H9 (cell line): ENCODE data around the gene TMEM51. TPM values are rescaled to one million over a fixed set of nuclear protein-coding genes. Genes with fewer than 3 reads are reported as not detected.

ENCODE experiments used
- DNase-seq: peaks from one replicate; pipeline ENCODE4 v3.0.0-alpha.2; 2017
- H2AFZ ChIP-seq: one replicate; pipeline ENCODE4 v1.6.1; 2013; ENCODE audit warnings: mild to moderate bottlenecking, low read length, control low read depth, moderate library complexity
- H2AK5ac ChIP-seq: 2 replicates; pipeline ENCODE4 v1.6.1; 2013; ENCODE audit warnings: low read length, control low read depth, mixed read lengths; ENCODE audit not compliant: insufficient read length
- H2BK120ac ChIP-seq: one replicate; pipeline ENCODE4 v1.6.1; 2013; ENCODE audit warnings: low read depth, mild to moderate bottlenecking, low read length, control low read depth, inconsistent platforms; ENCODE audit not compliant: poor library complexity, severe bottlenecking
- H2BK12ac ChIP-seq: 2 replicates; pipeline ENCODE4 v1.6.1; 2013; ENCODE audit warnings: low read length, control low read depth, mixed read lengths, low read depth; ENCODE audit not compliant: insufficient read length
- H2BK15ac ChIP-seq: 2 replicates; pipeline ENCODE4 v1.6.1; 2013; ENCODE audit warnings: low read depth, low read length, control low read depth
- H2BK20ac ChIP-seq: one replicate; pipeline ENCODE4 v1.6.1; 2013; ENCODE audit warnings: low read depth, mild to moderate bottlenecking, low read length, control low read depth, inconsistent platforms; ENCODE audit not compliant: poor library complexity, severe bottlenecking
- H2BK5ac ChIP-seq: 2 replicates; pipeline ENCODE4 v1.6.1; 2013; ENCODE audit warnings: low read length, control low read depth, mixed read lengths; ENCODE audit not compliant: insufficient read length
- H3K14ac ChIP-seq: 2 replicates; pipeline ENCODE4 v1.6.1; 2013; ENCODE audit warnings: low read length, control low read depth; ENCODE audit not compliant: insufficient read depth
- H3K18ac ChIP-seq: 2 replicates; pipeline ENCODE4 v1.6.1; 2013; ENCODE audit warnings: low read depth, mild to moderate bottlenecking, mixed read lengths, low read length, control low read depth; ENCODE audit not compliant: insufficient read length
- H3K23ac ChIP-seq: 2 replicates; pipeline ENCODE4 v1.6.1; 2013; ENCODE audit warnings: low read length, control low read depth, mixed read lengths, low read depth; ENCODE audit not compliant: insufficient read length
- H3K23me2 ChIP-seq: 2 replicates; pipeline ENCODE4 v1.6.1; 2013; ENCODE audit warnings: low read depth, mild to moderate bottlenecking, mixed read lengths, low read length, control low read depth; ENCODE audit not compliant: insufficient read length, poor library complexity, severe bottlenecking
- H3K27ac ChIP-seq: 2 replicates; pipeline ENCODE4 v1.5.1; 2013; ENCODE audit warnings: low read length, control low read depth, mixed read lengths, low read depth; ENCODE audit not compliant: insufficient read length
- H3K27me3 ChIP-seq: 2 replicates; pipeline ENCODE4 v1.6.1; 2013; ENCODE audit warnings: low read length, control low read depth, inconsistent platforms; ENCODE audit not compliant: insufficient read depth
- H3K4ac ChIP-seq: 2 replicates; pipeline ENCODE4 v1.6.1; 2013; ENCODE audit warnings: low read depth, mild to moderate bottlenecking, control low read depth, inconsistent platforms, low read length, moderate library complexity
- H3K4me1 ChIP-seq: 2 replicates; pipeline ENCODE4 v1.6.1; 2013; ENCODE audit warnings: low read length, control low read depth, inconsistent platforms; ENCODE audit not compliant: insufficient read depth
- H3K4me2 ChIP-seq: 2 replicates; pipeline ENCODE4 v1.6.1; 2013; ENCODE audit warnings: low read length, control low read depth, mixed read lengths; ENCODE audit not compliant: insufficient read length, insufficient read depth
- H3K56ac ChIP-seq: 2 replicates; pipeline ENCODE4 v1.6.1; 2013; ENCODE audit warnings: low read depth, mild to moderate bottlenecking, mixed read lengths, low read length, control low read depth; ENCODE audit not compliant: insufficient read length
- H3K79me1 ChIP-seq: 2 replicates; pipeline ENCODE4 v1.6.1; 2013; ENCODE audit warnings: low read depth, mild to moderate bottlenecking, moderate library complexity, low read length, control low read depth, inconsistent platforms; ENCODE audit not compliant: insufficient read depth, poor library complexity, severe bottlenecking
- H3K79me2 ChIP-seq: 2 replicates; pipeline ENCODE4 v1.6.1; 2013; ENCODE audit warnings: low read length, control low read depth, inconsistent platforms; ENCODE audit not compliant: insufficient read depth
- H3K9ac ChIP-seq: 2 replicates; pipeline ENCODE4 v1.6.1; 2013; ENCODE audit warnings: low read length, control low read depth, mixed read lengths; ENCODE audit not compliant: insufficient read length; ENCODE audit errors: extremely low read depth
- H3K9me3 ChIP-seq: one replicate; pipeline ENCODE4 v1.6.1; 2013; ENCODE audit warnings: low read depth, low read length, inconsistent platforms; ENCODE audit not compliant: control insufficient read depth
- H3T11ph ChIP-seq: one replicate; pipeline ENCODE4 v1.6.1; 2013; ENCODE audit warnings: mild to moderate bottlenecking, low read length, control low read depth, inconsistent platforms
- H4K20me1 ChIP-seq: one replicate; pipeline ENCODE4 v1.6.1; 2013; ENCODE audit not compliant: control insufficient read depth, insufficient read length, insufficient read depth
- H4K5ac ChIP-seq: 2 replicates; pipeline ENCODE4 v1.6.1; 2013; ENCODE audit warnings: low read depth, mild to moderate bottlenecking, mixed read lengths, low read length, control low read depth; ENCODE audit not compliant: insufficient read length
- H4K8ac ChIP-seq: replicated peaks from 2 replicates; pipeline ENCODE4 v1.6.1; 2013; ENCODE audit warnings: low read length, control low read depth, mixed read lengths, low read depth; ENCODE audit not compliant: insufficient read length
- H4K91ac ChIP-seq: 2 replicates; pipeline ENCODE4 v1.6.1; 2013; ENCODE audit warnings: low read depth, mild to moderate bottlenecking, moderate library complexity, mixed read lengths, low read length, control low read depth; ENCODE audit not compliant: insufficient read length
- H3K27ac Mint-ChIP-seq, 3 experiments: 2 replicates in 2 of 3; 3 replicates in 1 of 3; pipeline ENCODE4 v1.8.0; 2020 to 2021; ENCODE audit warnings: mixed read lengths in 3 of 3, mild to moderate bottlenecking in 1 of 3, moderate library complexity in 1 of 3
- H3K27me3 Mint-ChIP-seq: 2 replicates; pipeline ENCODE4 v1.8.0; 2021; ENCODE audit warnings: low read depth, mild to moderate bottlenecking, moderate library complexity, mixed read lengths
- H3K36me3 Mint-ChIP-seq, 3 experiments: 2 replicates in 2 of 3; 3 replicates in 1 of 3; pipeline ENCODE4 v1.8.0; 2020 to 2021; ENCODE audit warnings: low read depth in 3 of 3, mixed read lengths in 3 of 3; ENCODE audit not compliant: insufficient read depth in 1 of 3
- H3K4me1 Mint-ChIP-seq, 2 experiments: 2 replicates each; pipeline ENCODE4 v1.8.0; 2020; ENCODE audit warnings: mixed read lengths in 2 of 2
- H3K4me3 Mint-ChIP-seq, 2 experiments: 2 replicates in 1 of 2; 3 replicates in 1 of 2; pipeline ENCODE4 v1.8.0; 2020 to 2021; ENCODE audit warnings: mild to moderate bottlenecking in 2 of 2, mixed read lengths in 2 of 2, moderate library complexity in 1 of 2
- H3K9me3 Mint-ChIP-seq, 2 experiments: 2 replicates in 1 of 2; 3 replicates in 1 of 2; pipeline ENCODE4 v1.8.0; 2020; ENCODE audit warnings: mild to moderate bottlenecking in 2 of 2, mixed read lengths in 2 of 2, moderate library complexity in 1 of 2
- CTCF ChIP-seq: fragments of 200-600 bp; sonication (generic); conservative IDR thresholded peaks from 3 replicates; pipeline ENCODE4 v1.8.0; 2021; ENCODE audit warnings: antibody characterized with exemption, mild to moderate bottlenecking
- WGBS: extraction: QIAGEN DNeasy Blood & Tissue Kit; methylation state at CpG from one replicate; pipeline ENCODE4 v1.1.7; 2013; ENCODE audit warnings: missing lambda C conversion rate, low lambda C conversion rate, mixed read lengths; ENCODE audit not compliant: insufficient read length; ENCODE audit errors: extremely low coverage; 5-methylcytosine and 5-hydroxymethylcytosine counted together
- total RNA-seq: library from RNA; stranded (reverse); gene quantifications from 2 replicates; pipeline ENCODE4 v1.2.1, GENCODE V29; 2021

TMEM51 gene
- total RNA-seq, 1 experiment from 2014 or later, result 4.6 TPM

GRCh38 chr1:15249081-15249480 lies 95.5 kb downstream of the TMEM51 start:
- Histone ChIP-seq H3K23me2 (no peaks in the 10 kb centered on the region), H2BK12ac (no peak overlapping the region), H3K79me2 (no peaks in the 10 kb centered on the region), H4K20me1 (no peaks in the 10 kb centered on the region), H3K56ac (no peak overlapping the region), H3K4ac (no peak overlapping the region), H3K4me2 (no peak overlapping the region), H3K18ac (no peak overlapping the region), H3K27ac (no peak overlapping the region), H4K8ac (no peak overlapping the region), H2BK120ac (no peak overlapping the region), H4K91ac (no peak overlapping the region), H3K14ac (no peak overlapping the region), H3T11ph (no peak overlapping the region), H3K9me3 (no peaks in the 10 kb centered on the region), H3K79me1 (no peaks in the 10 kb centered on the region), H2AK5ac (no peak overlapping the region), H2BK20ac (no peak overlapping the region), H3K9ac (no peak overlapping the region), H2AFZ (no peak overlapping the region), H3K27me3 (0 out of 2 replicates have a peak, but pooled peaks cover 2% of the 10 kb centered on the region), H3K4me1 (peaks cover 9% of the 10 kb centered on the region; the same call in 1 of the 2 replicates), H2BK15ac (no peak overlapping the region), H4K5ac (no peak overlapping the region), H2BK5ac (no peak overlapping the region), H3K23ac (no peak overlapping the region)
- no peaks in the 10 kb centered on the region; a peak in 1 of 7 replicates for H3K36me3 Mint-ChIP-seq
- WGBS, result no CpG with 5 or more reads among the region's 5 CpGs
- H3K27ac Mint-ChIP-seq, result 0 out of 7 replicates have a peak overlapping the region, but pooled peaks of 1 of the 3 experiments have one; percentile 2
- H3K27me3 Mint-ChIP-seq, result peaks cover 31% of the 10 kb centered on the region
- peaks cover 36 to 38% of the 10 kb centered on the region in 2 experiments for H3K4me1 Mint-ChIP-seq
- H3K4me3 Mint-ChIP-seq, result no peak overlapping the region
- no peak for TF ChIP-seq CTCF
- DNase-seq, result no peak
- peaks cover 0 to 2% of the 10 kb centered on the region in 2 experiments; a peak in 2 of 5 replicates for H3K9me3 Mint-ChIP-seq
